Occipital lobe (tissue), 2 donors: ENCODE results near the gene BABAM2. TPM values are rescaled to one million over a fixed set of nuclear protein-coding genes. Genes with fewer than 3 reads are reported as not detected.
"Not testable (repeated sequence)": the region's sequence is repeated elsewhere in the genome, so short reads cannot be mapped to it uniquely, and the experiment has no call there.

Experiments
- DNase-seq: peaks from one replicate; lab custom pipeline; 2025; lab: John Stamatoyannopoulos, UW
- total RNA-seq: library from RNA; depleted of rRNA; stranded (reverse); fragments of >200 nt; gene quantifications from one replicate; pipeline ENCODE4 v1.2.3, GENCODE V29; 2014

The BABAM2 gene
- 13.4 TPM for total RNA-seq

- DNase-seq, result peak; percentile 76
Observed at GRCh38 chr2:27890146-27890923, at the start of gene BABAM2, which contains the start of gene RBKS. Gene BABAM2, plus strand, starts transcription at chr2:27890729. Its CDS starts 3,828 bp downstream, at chr2:27894557. Gene RBKS, minus strand, starts transcription at chr2:27890387. Its CDS starts 42 bp downstream, at chr2:27890345.

GRCh38 chr2:27842894-27843293 lies 47.6 kb upstream of the BABAM2 start:
- no peak for DNase-seq

GRCh38 chr2:27843992-27844391 lies 46.5 kb upstream of the BABAM2 start:
- no peak for DNase-seq

GRCh38 chr2:27844821-27845255 lies 45.7 kb upstream of the BABAM2 start:
- DNase-seq, result no peak

GRCh38 chr2:27847333-27847732 lies 43.2 kb upstream of the BABAM2 start:
- no peak for DNase-seq

- DNase-seq, result no peak
Observed at GRCh38 chr2:27849558-27850205, 40.8 kb upstream of the BABAM2 start.

GRCh38 chr2:27852691-27853090 lies 37.8 kb upstream of the BABAM2 start:
- DNase-seq, result no peak

GRCh38 chr2:27854229-27854862 lies 36.2 kb upstream of the BABAM2 start:
- DNase-seq, result no peak

- DNase-seq, result no peak
Observed at GRCh38 chr2:27855476-27855875, 35.1 kb upstream of the BABAM2 start.

GRCh38 chr2:27856386-27856785 lies 34.1 kb upstream of the BABAM2 start:
- no peak for DNase-seq

GRCh38 chr2:27856956-27857355 lies 33.6 kb upstream of the BABAM2 start:
- no peak for DNase-seq

- DNase-seq, result no peak
Observed at GRCh38 chr2:27857417-27858172, 32.9 kb upstream of the BABAM2 start.

- no peak for DNase-seq
Observed at GRCh38 chr2:27860111-27860510, 30.4 kb upstream of the BABAM2 start.

- DNase-seq, result no peak
Observed at GRCh38 chr2:27863146-27863545, 27.4 kb upstream of the BABAM2 start.

GRCh38 chr2:27863955-27864354 lies 26.6 kb upstream of the BABAM2 start:
- not testable (repeated sequence) for DNase-seq

- DNase-seq, result no peak
Observed at GRCh38 chr2:27866237-27866636, 24.3 kb upstream of the BABAM2 start.

- DNase-seq, result no peak
Observed at GRCh38 chr2:27869763-27870162, 20.8 kb upstream of the BABAM2 start.

- no peak for DNase-seq
Observed at GRCh38 chr2:27870724-27871123, 19.8 kb upstream of the BABAM2 start.

GRCh38 chr2:27871802-27872201 lies 18.7 kb upstream of the BABAM2 start:
- DNase-seq, result no peak

GRCh38 chr2:27873091-27873490 lies 17.4 kb upstream of the BABAM2 start:
- no peak for DNase-seq

GRCh38 chr2:27875089-27875881 lies 15.2 kb upstream of the BABAM2 start:
- DNase-seq, result no peak
